SW 1271 (cell line): ENCODE results near the gene KRTAP10-4.
"Not testable (repeated sequence)": the region's sequence is repeated elsewhere in the genome, so short reads cannot be mapped to it uniquely, and the experiment has no call there.

Experiments
- DNase-seq, 2 experiments: peaks; one replicate each; lab custom pipeline; 2025; lab: John Stamatoyannopoulos, UW

Gene KRTAP10-4

GRCh38 chr21:44599264-44600029 is 25.9 kb downstream of the KRTAP10-4 start:
- DNase-seq: no peak

GRCh38 chr21:44600118-44600978 is 26.8 kb downstream of the KRTAP10-4 start, which contains the start of gene KRTAP10-7:
TSS of gene KRTAP10-7 (plus strand) at chr21:44600597. CDS start at chr21:44600622, 25 bp downstream.
- DNase-seq: not testable (repeated sequence)

GRCh38 chr21:44601091-44601490 is 27.6 kb downstream of the KRTAP10-4 start:
- DNase-seq: not testable (repeated sequence)

- no peak for DNase-seq
These were observed 28.3 kb downstream of the KRTAP10-4 start for GRCh38 chr21:44601596-44602462.

GRCh38 chr21:44602463-44602850 is 28.9 kb downstream of the KRTAP10-4 start:
- no peak for DNase-seq

- no peak for DNase-seq
These were observed 29.8 kb downstream of the KRTAP10-4 start for GRCh38 chr21:44603109-44603875.

- no peak for DNase-seq
These were observed 30.4 kb downstream of the KRTAP10-4 start for GRCh38 chr21:44603911-44604310.

- DNase-seq: no peak
These were observed 33.0 kb downstream of the KRTAP10-4 start for GRCh38 chr21:44606495-44606894.

- DNase-seq: no peak
These were observed 35.7 kb downstream of the KRTAP10-4 start for GRCh38 chr21:44609193-44609592.

- DNase-seq: not testable (repeated sequence)
These were observed 36.8 kb downstream of the KRTAP10-4 start for GRCh38 chr21:44610157-44610843.

- no peak for DNase-seq
These were observed 38.0 kb downstream of the KRTAP10-4 start for GRCh38 chr21:44611551-44611950.

- DNase-seq: no peak
These were observed 38.5 kb downstream of the KRTAP10-4 start, which contains the start of gene KRTAP10-8 for GRCh38 chr21:44612029-44612486. TSS of gene KRTAP10-8 (plus strand) at chr21:44612079. CDS start at chr21:44612101, 22 bp downstream.

GRCh38 chr21:44612669-44613229 is 39.2 kb downstream of the KRTAP10-4 start:
- no peak for DNase-seq

- DNase-seq: no peak
These were observed 40.0 kb downstream of the KRTAP10-4 start for GRCh38 chr21:44613386-44614155.

- no peak for DNase-seq
These were observed 40.7 kb downstream of the KRTAP10-4 start for GRCh38 chr21:44614161-44614631.

GRCh38 chr21:44614961-44615391 is 41.4 kb downstream of the KRTAP10-4 start:
- DNase-seq: no peak

GRCh38 chr21:44615466-44615865 is 41.9 kb downstream of the KRTAP10-4 start:
- no peak for DNase-seq

- no peak for DNase-seq
These were observed 42.5 kb downstream of the KRTAP10-4 start for GRCh38 chr21:44615911-44616590.

GRCh38 chr21:44616591-44616926 is 43.0 kb downstream of the KRTAP10-4 start:
- DNase-seq: no peak
